Heart right ventricle (tissue), 16 donors: ENCODE data around the gene PCDHGA4. TPM values are rescaled to one million over a fixed set of nuclear protein-coding genes. Genes with fewer than 3 reads are reported as not detected.
"Not testable (repeated sequence)": the region's sequence is repeated elsewhere in the genome, so short reads cannot be mapped to it uniquely, and the experiment has no call there.

Source experiments
- ATAC-seq, 8 donors: fragments of 200-7000 bp; cut with Tn5 transposase; one replicate each; pipeline ENCODE4 v1.9.1; 2020; ENCODE audit warnings: mild to moderate bottlenecking in 8 of 8, moderate library complexity in 8 of 8, moderate number of reproducible peaks in 1 of 8
- DNase-seq, 2 donors: peaks; one replicate each; pipeline ENCODE4 v3.0.0-alpha.2; 2020
- H3K27ac ChIP-seq, 10 donors: fragments of 200-600 bp; sonication (generic) in 2 of 10; one replicate each; pipeline versions ENCODE4 v1.5.0 to v1.8.0; 2020 to 2022; ENCODE audit warnings: mild to moderate bottlenecking in 3 of 10
- H3K27me3 ChIP-seq, 7 donors: fragments of 200-600 bp; one replicate each; pipeline ENCODE4 v1.8.0; 2021 to 2022; ENCODE audit warnings: mild to moderate bottlenecking in 2 of 7
- H3K36me3 ChIP-seq, 9 donors: fragments of 200-600 bp; sonication (generic) in 1 of 9; one replicate each; pipeline versions ENCODE4 v1.5.0 to v1.8.0; 2020 to 2022; ENCODE audit warnings: mild to moderate bottlenecking in 2 of 9
- H3K4me1 ChIP-seq, 9 donors: fragments of 200-600 bp; sonication (generic) in 1 of 9; one replicate each; pipeline versions ENCODE4 v1.5.0 to v1.8.0; 2020 to 2022; ENCODE audit warnings: mild to moderate bottlenecking in 4 of 9
- H3K4me3 ChIP-seq, 10 donors: fragments of 200-600 bp; sonication (generic) in 2 of 10; one replicate each; pipeline versions ENCODE4 v1.5.0 to v1.8.0; 2020 to 2022; ENCODE audit warnings: mild to moderate bottlenecking in 7 of 10, moderate library complexity in 2 of 10
- H3K9me3 ChIP-seq, 11 donors: fragments of 200-600 bp in 10 of 11; sonication (generic) in 2 of 11; one replicate each; pipeline versions ENCODE4 v1.5.0 to v1.8.0; 2013 to 2022; ENCODE audit warnings: mild to moderate bottlenecking in 2 of 11, control low read depth in 1 of 11, moderate library complexity in 1 of 11
- WGBS, 2 donors: extraction: QIAGEN DNeasy Blood & Tissue Kit; methylation state at CpG; one replicate each; pipeline ENCODE4 v1.1.7; 2013; ENCODE audit warnings: inconsistent platforms in 1 of 2; 5-methylcytosine and 5-hydroxymethylcytosine counted together
- intact Hi-C, 10 donors: fragments of 100-400 bp; cut with DNase I; formaldehyde crosslinking; loops; one replicate each; pipeline versions ENCODE4 v1.11.1 to v1.14.2; 2022
- polyA plus RNA-seq, 2 donors: library from polyadenylated mRNA; stranded (reverse); fragments of 200-250 nt; gene quantifications; one replicate each; pipeline ENCODE4 v1.2.3, GENCODE V29; 2013
- total RNA-seq, 10 donors: library from RNA; stranded (reverse); fragmentation: NEBNext Ultra II Directional in 3 of 10; extraction: Animal tissue kit (Norgen Biotek cat#: 25700) in 3 of 10; gene quantifications; one replicate each; pipeline versions ENCODE4 v1.2.1 to v1.2.4, GENCODE V29; 2021 to 2023
- TF ChIP-seq, protein P1 (sequence below), 9 donors: fragments of 200-600 bp; sonication (generic) in 2 of 9; IDR thresholded peaks; one replicate each; pipeline versions ENCODE4 v1.5.0 to v1.8.0; 2021 to 2022; ENCODE audit warnings: antibody characterized with exemption in 9 of 9, mild to moderate bottlenecking in 5 of 9, moderate library complexity in 1 of 9
- donor health status: Arrhythmogenic right ventricular cardiomyopathy.
- donor health status: ischemic (EF 13 %, LVEDD 7.1; RV severe dilation, severe dysfunction).
- donor health status: healthy with polysubstance abuse.
- donor health status: DM: no; HTN: yes; CAD: no.
- donor health status: DM: no; HTN: no; CAD: no.
- donor health status: ischemic (EF 25% LVEDD 6.9; RV normal size, moderate dysfunction).
- donor health status: ischemic (EF 25% LVEDD 5.7; RV mildly dilated, moderate dysfunction).
- donor health status: healthy.
- donor health status: DM: yes; HTN: yes; CAD: no.
- donor health status: Ischemic cardiomyopathy.
- donor health status: ischemic (EF 35%, LVEDD 5.7; RV mildly dilated, moderate dysfunction).
- donor health status: nonischemic (EF 11% LVEDD 7.7; RV severe dilation, severe dysfunction).
- donor health status: DM: yes; HTN: yes; CAD: no.
- donor health status: PGD.
- donor health status: ischemic (EF 29% LVEDD 5.4; RV normal size, mild dysfunction).
- donor health status: nonischemic (EF 23%, LVEDD 6.1; RV moderate dilation, normal function).

PCDHGA4 gene
- total and polyA plus RNA-seq, 12 donors: 0.70 to 16.0 (median 10.4) TPM

DNA sequence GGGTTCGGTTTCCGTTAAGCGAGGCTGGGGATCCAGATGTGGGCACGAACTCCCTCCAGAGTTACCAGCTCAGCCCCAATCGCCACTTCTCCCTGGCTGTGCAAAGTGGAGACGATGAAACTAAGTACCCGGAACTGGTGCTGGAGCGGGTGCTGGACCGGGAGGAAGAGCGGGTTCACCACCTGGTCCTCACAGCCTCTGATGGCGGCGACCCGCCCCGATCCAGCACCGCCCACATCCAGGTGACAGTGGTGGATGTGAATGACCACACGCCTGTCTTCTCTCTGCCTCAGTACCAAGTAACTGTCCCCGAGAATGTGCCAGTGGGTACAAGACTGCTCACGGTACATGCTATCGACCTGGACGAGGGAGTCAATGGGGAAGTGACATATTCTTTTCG lies 28.5 kb downstream of the PCDHGA4 start:
- peaks cover 0 to 6% (median 0%) of the 10 kb centered on the region in 9 donors for H3K4me1 ChIP-seq
- no peak overlapping the region for H3K27ac ChIP-seq
- WGBS, 2 donors: 47 to 48% methylated on average over 21 of the region's 21 CpGs
- peak overlapping the region in 3 of 10 donors; percentile 34 to 37 (median 34) for H3K4me3 ChIP-seq
- TF ChIP-seq, protein P1, sequence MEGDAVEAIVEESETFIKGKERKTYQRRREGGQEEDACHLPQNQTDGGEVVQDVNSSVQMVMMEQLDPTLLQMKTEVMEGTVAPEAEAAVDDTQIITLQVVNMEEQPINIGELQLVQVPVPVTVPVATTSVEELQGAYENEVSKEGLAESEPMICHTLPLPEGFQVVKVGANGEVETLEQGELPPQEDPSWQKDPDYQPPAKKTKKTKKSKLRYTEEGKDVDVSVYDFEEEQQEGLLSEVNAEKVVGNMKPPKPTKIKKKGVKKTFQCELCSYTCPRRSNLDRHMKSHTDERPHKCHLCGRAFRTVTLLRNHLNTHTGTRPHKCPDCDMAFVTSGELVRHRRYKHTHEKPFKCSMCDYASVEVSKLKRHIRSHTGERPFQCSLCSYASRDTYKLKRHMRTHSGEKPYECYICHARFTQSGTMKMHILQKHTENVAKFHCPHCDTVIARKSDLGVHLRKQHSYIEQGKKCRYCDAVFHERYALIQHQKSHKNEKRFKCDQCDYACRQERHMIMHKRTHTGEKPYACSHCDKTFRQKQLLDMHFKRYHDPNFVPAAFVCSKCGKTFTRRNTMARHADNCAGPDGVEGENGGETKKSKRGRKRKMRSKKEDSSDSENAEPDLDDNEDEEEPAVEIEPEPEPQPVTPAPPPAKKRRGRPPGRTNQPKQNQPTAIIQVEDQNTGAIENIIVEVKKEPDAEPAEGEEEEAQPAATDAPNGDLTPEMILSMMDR (IDR thresholded peaks at IDR 0.05): no peak
- DNase-seq (no peak), ATAC-seq (no peak)
- peaks cover 0 to 30% (median 0%) of the 10 kb centered on the region in 9 donors for H3K36me3 ChIP-seq
- intact Hi-C loops: no loop called here
- H3K9me3 ChIP-seq: peaks cover 0 to 97% (median 43%) of the 10 kb centered on the region in 11 donors
- H3K27me3 ChIP-seq: peaks cover 0 to 41% (median 0%) of the 10 kb centered on the region in 7 donors

DNA sequence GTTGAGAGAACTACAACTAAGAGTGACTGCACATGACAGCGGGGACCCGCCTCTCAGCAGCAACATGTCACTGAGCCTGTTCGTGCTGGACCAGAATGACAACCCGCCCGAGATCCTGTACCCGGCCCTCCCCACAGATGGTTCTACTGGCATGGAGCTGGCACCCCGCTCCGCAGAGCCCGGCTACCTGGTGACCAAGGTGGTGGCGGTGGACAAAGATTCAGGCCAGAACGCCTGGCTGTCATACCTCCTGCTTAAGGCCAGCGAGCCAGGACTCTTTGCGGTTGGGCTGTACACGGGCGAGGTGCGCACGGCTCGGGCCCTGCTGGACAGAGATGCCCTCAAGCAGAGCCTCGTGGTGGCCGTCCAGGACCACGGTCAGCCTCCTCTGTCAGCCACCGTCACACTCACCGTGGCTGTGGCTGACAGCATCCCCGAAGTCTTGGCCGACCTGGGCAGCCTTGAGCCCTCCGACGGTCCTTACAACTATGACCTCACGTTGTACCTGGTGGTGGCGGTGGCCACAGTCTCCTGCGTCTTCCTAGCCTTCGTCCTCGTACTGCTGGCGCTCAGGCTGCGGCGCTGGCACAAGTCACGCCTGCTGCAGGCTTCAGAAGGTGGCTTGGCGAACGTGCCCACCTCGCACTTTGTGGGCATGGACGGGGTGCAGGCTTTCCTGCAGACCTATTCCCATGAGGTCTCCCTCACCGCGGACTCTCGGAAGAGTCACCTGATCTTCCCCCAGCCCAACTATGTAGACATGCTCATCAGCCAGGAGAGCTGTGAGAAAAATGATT lies 29.8 kb downstream of the PCDHGA4 start:
- H3K27ac ChIP-seq: no peak overlapping the region
- H3K27me3 ChIP-seq: peaks cover 0 to 54% (median 0%) of the 10 kb centered on the region in 7 donors
- 49 to 58% methylated on average over 43 of the region's 43 CpGs for WGBS, 2 donors
- no peak for DNase-seq
- intact Hi-C loops: no loop called here
- TF ChIP-seq, protein P1 (IDR thresholded peaks at IDR 0.05): no peak
- H3K4me1 ChIP-seq: peaks cover 0 to 6% (median 0%) of the 10 kb centered on the region in 9 donors
- peaks cover 0 to 27% (median 0%) of the 10 kb centered on the region in 9 donors for H3K36me3 ChIP-seq
- H3K4me3 ChIP-seq: no peak overlapping the region
- H3K9me3 ChIP-seq: peaks cover 0 to 97% (median 53%) of the 10 kb centered on the region in 11 donors
- peak in 1 of 8 donors; percentile 17 for ATAC-seq

DNA sequence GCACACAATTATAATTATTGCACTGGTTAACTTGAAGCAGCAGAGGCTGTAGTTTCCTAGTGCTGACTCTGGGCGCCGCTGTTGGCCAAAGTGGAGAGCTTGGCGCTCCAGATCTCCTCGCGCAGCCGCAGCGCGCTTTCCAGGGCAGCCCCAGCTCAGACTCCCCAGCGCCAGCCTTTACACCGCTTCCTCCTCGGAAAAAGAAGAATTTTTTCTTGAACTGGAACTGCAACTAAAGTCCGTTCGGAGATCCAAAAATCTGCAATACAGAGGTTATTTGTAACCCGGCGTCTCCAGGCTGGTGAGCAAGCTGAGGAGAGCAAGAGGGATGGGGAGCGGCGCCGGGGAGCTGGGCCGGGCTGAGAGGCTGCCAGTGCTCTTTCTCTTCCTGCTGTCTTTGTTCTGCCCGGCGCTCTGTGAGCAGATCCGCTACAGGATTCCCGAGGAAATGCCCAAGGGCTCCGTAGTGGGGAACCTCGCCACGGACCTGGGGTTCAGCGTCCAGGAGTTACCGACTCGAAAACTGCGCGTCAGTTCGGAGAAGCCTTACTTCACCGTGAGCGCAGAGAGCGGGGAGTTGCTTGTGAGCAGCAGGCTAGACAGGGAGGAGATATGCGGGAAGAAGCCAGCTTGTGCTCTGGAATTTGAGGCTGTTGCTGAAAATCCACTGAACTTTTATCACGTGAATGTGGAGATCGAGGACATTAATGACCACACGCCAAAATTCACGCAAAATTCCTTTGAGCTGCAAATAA lies 32.9 kb downstream of the PCDHGA4 start, which contains the start of gene PCDHGB4:
TSS of gene PCDHGB4 (plus strand) at position 142 of the 755 bp plus-strand sequence. CDS start at position 329, 187 bp downstream.
- H3K27ac ChIP-seq, DNase-seq, intact Hi-C loops: not testable (repeated sequence)
- peak within 1 kb of the TSS in 7 of 10 donors; percentile 4 to 42 (median 34) for H3K4me3 ChIP-seq
- peaks cover 0 to 28% (median 0%) of the 10 kb centered on the region in 9 donors for H3K36me3 ChIP-seq
- 16 to 18% methylated on average over 19 to 20 of the region's 40 CpGs for WGBS, 2 donors
- ATAC-seq: peak; percentile 79 to 92 (median 85)
- H3K4me1 ChIP-seq: peaks cover 0 to 14% (median 0%) of the 10 kb centered on the region in 9 donors
- H3K9me3 ChIP-seq: peaks cover 0 to 97% (median 57%) of the 10 kb centered on the region in 11 donors
- TF ChIP-seq, protein P1 (IDR thresholded peaks at IDR 0.05): peak; percentile 14 to 64 (median 53)
- peaks cover 0 to 50% (median 0%) of the 10 kb centered on the region in 7 donors for H3K27me3 ChIP-seq

DNA sequence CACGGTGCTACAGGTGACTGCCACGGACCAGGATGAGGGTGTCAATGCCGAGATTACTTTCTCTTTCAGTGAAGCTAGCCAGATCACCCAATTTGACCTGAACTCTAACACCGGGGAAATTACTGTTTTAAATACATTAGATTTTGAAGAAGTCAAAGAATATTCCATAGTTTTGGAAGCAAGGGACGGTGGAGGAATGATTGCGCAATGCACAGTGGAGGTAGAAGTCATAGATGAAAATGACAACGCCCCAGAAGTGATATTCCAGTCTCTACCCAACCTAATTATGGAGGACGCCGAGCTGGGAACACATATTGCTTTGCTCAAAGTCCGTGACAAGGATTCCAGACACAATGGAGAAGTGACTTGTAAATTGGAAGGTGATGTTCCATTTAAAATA lies 33.8 kb downstream of the PCDHGA4 start:
- intact Hi-C loops: no loop called here
- ATAC-seq (no peak), DNase-seq (no peak)
- Histone ChIP-seq H3K36me3 (peaks cover 0 to 28% (median 3%) of the 10 kb centered on the region in 9 donors), H3K27ac (no peak overlapping the region), H3K4me1 (peaks cover 0 to 14% (median 0%) of the 10 kb centered on the region in 9 donors), H3K4me3 (no peak overlapping the region), H3K27me3 (peaks cover 0 to 50% (median 0%) of the 10 kb centered on the region in 7 donors), H3K9me3 (peaks cover 0 to 97% (median 62%) of the 10 kb centered on the region in 11 donors)
- TF ChIP-seq, protein P1 (IDR thresholded peaks at IDR 0.05): no peak
- WGBS, 2 donors: 56 to 58% methylated on average over 10 of the region's 10 CpGs
